HG03457 (cell line): ENCODE measurements around the gene SAAL1.

ENCODE experiments used
- ATAC-seq: cut with Tn5 transposase; IDR thresholded peaks from one replicate; pipeline ENCODE4 v1.9.1; 2021; ENCODE audit warnings: moderate number of reproducible peaks; ENCODE audit not compliant: unreplicated experiment

SAAL1 gene

GRCh38 chr11:18088966-18089365, 16.9 kb downstream of the SAAL1 start:
- ATAC-seq: no peak

GRCh38 chr11:18088366-18088765, 17.5 kb downstream of the SAAL1 start:
- ATAC-seq: no peak

- ATAC-seq: no peak
Observed at GRCh38 chr11:18081551-18081950, 24.3 kb downstream of the SAAL1 start.

GRCh38 chr11:18080451-18080850, 25.4 kb downstream of the SAAL1 start:
- ATAC-seq: no peak

GRCh38 chr11:18078909-18079308, 27.0 kb downstream of the SAAL1 start:
- ATAC-seq: no peak

- ATAC-seq: no peak
Observed at GRCh38 chr11:18075444-18075843, 30.4 kb downstream of the SAAL1 start.

- no peak for ATAC-seq
Observed at GRCh38 chr11:18071098-18071705, 34.7 kb downstream of the SAAL1 start.

- ATAC-seq: no peak
Observed at GRCh38 chr11:18067372-18067771, 38.5 kb downstream of the SAAL1 start.

- no peak for ATAC-seq
Observed at GRCh38 chr11:18066626-18067025, 39.3 kb downstream of the SAAL1 start.

GRCh38 chr11:18065572-18065971, 40.3 kb downstream of the SAAL1 start:
- no peak for ATAC-seq

GRCh38 chr11:18064450-18065054, 41.3 kb downstream of the SAAL1 start:
- ATAC-seq: no peak

GRCh38 chr11:18063862-18064434, 41.9 kb downstream of the SAAL1 start:
- ATAC-seq: no peak

GRCh38 chr11:18063125-18063524, 42.8 kb downstream of the SAAL1 start:
- no peak for ATAC-seq

- ATAC-seq: no peak
Observed at GRCh38 chr11:18061351-18061750, 44.5 kb downstream of the SAAL1 start.

- no peak for ATAC-seq
Observed at GRCh38 chr11:18056561-18057181, 49.2 kb downstream of the SAAL1 start.

- no peak for ATAC-seq
Observed at GRCh38 chr11:18054511-18055103, 51.3 kb downstream of the SAAL1 start.

- ATAC-seq: no peak
Observed at GRCh38 chr11:18050848-18051247, 55.0 kb downstream of the SAAL1 start.

GRCh38 chr11:18046116-18046777, 59.6 kb downstream of the SAAL1 start, which contains the start of gene TPH1:
Gene TPH1, minus strand, starts transcription at chr11:18046269. Its CDS starts 5,507 bp downstream, at chr11:18040762.
- no peak for ATAC-seq

GRCh38 chr11:18036456-18036855, 69.4 kb downstream of the SAAL1 start:
- no peak for ATAC-seq
